Activated CD4-positive, alpha-beta T cell treated with anti-CD3 and anti-CD28 coated beads for 1 hour (primary cell): ENCODE results near the gene ABCG4.
A peak's percentile ranks its signal among the peaks of the same experiment; 100 is the strongest.
"Not testable (repeated sequence)": the region's sequence is repeated elsewhere in the genome, so short reads cannot be mapped to it uniquely, and the experiment has no call there.

Source experiments
- DNase-seq: peaks from one replicate; pipeline ENCODE4 v3.0.0-alpha.2; 2020

Gene ABCG4

GRCh38 chr11:119149018-119149785 lies at the start of gene ABCG4:
Gene ABCG4 (plus strand): TSS chr11:119149052. CDS start chr11:119149966, 914 bp downstream.
- DNase-seq = no peak

GRCh38 chr11:119099711-119100110 lies 49.1 kb upstream of the ABCG4 start:
- DNase-seq = no peak

GRCh38 chr11:119100246-119100970 lies 48.4 kb upstream of the ABCG4 start:
- no peak for DNase-seq

GRCh38 chr11:119100994-119101758 lies 47.7 kb upstream of the ABCG4 start:
- DNase-seq = no peak

GRCh38 chr11:119101759-119102423 lies 47.0 kb upstream of the ABCG4 start, which contains the start of gene DPAGT1:
Gene DPAGT1 (minus strand): TSS chr11:119101853. CDS start chr11:119101655, 198 bp downstream.
- DNase-seq = peak; percentile 73

- not testable (repeated sequence) for DNase-seq
Measured at GRCh38 chr11:119103161-119103664, 45.6 kb upstream of the ABCG4 start.

- DNase-seq = no peak
Measured at GRCh38 chr11:119103793-119104192, 45.1 kb upstream of the ABCG4 start.

- peak; percentile 83 for DNase-seq
Measured at GRCh38 chr11:119106564-119107537, 42.0 kb upstream of the ABCG4 start, which contains the start of gene C2CD2L. Gene C2CD2L (plus strand): TSS chr11:119107344. CDS start chr11:119107742, 398 bp downstream.

GRCh38 chr11:119107538-119108145 lies 41.2 kb upstream of the ABCG4 start:
- DNase-seq = no peak

GRCh38 chr11:119108146-119108856 lies 40.6 kb upstream of the ABCG4 start:
- no peak for DNase-seq

GRCh38 chr11:119108857-119109221 lies 40.0 kb upstream of the ABCG4 start:
- no peak for DNase-seq

- DNase-seq = no peak
Measured at GRCh38 chr11:119109843-119110242, 39.0 kb upstream of the ABCG4 start.

GRCh38 chr11:119110439-119110838 lies 38.4 kb upstream of the ABCG4 start:
- no peak for DNase-seq

GRCh38 chr11:119111361-119111925 lies 37.4 kb upstream of the ABCG4 start:
- no peak for DNase-seq

GRCh38 chr11:119112314-119113020 lies 36.4 kb upstream of the ABCG4 start:
- DNase-seq = no peak

- no peak for DNase-seq
Measured at GRCh38 chr11:119113716-119114115, 35.1 kb upstream of the ABCG4 start.

- no peak for DNase-seq
Measured at GRCh38 chr11:119114351-119114750, 34.5 kb upstream of the ABCG4 start.

GRCh38 chr11:119115484-119116234 lies 33.2 kb upstream of the ABCG4 start:
- no peak for DNase-seq
